SU-DHL-6 (cell line): ENCODE data around the gene TNIK.
"Not testable (repeated sequence)": the region's sequence is repeated elsewhere in the genome, so short reads cannot be mapped to it uniquely, and the experiment has no call there.

Experiments
- H2AFZ ChIP-seq: fragments of 200-600 bp; sonication (generic); 2 replicates; pipeline ENCODE4 v1.6.1; 2014; ENCODE audit warnings: low read depth, mild to moderate bottlenecking, moderate library complexity, mixed read lengths, antibody characterized with exemption, low read length; ENCODE audit not compliant: severe bottlenecking
- H3F3A ChIP-seq: fragments of 200-600 bp; shearing (Covaris generic); 2 replicates; pipeline ENCODE4 v1.6.0; 2016; ENCODE audit warnings: antibody characterized with exemption, mild to moderate bottlenecking; ENCODE audit not compliant: insufficient read depth
- H3K27ac ChIP-seq: fragments of 200-600 bp; sonication (generic); 2 replicates; pipeline ENCODE4 v1.5.1; 2016; ENCODE audit warnings: low read depth, mild to moderate bottlenecking, low read length, moderate library complexity, mixed read lengths
- H3K27me3 ChIP-seq: fragments of 200-600 bp; sonication (generic), shearing (Covaris generic); 2 replicates; pipeline ENCODE4 v1.6.0; 2014; ENCODE audit warnings: mild to moderate bottlenecking, low read length
- H3K36me3 ChIP-seq: fragments of 200-600 bp; sonication (generic); 2 replicates; pipeline ENCODE4 v1.6.1; 2014; ENCODE audit warnings: mild to moderate bottlenecking, low read length, mixed read lengths
- H3K4me2 ChIP-seq: fragments of 300-600, 200-600 bp; shearing (Covaris generic), sonication (generic); 2 replicates; pipeline ENCODE4 v1.6.0; 2014; ENCODE audit warnings: low read length, low read depth, mild to moderate bottlenecking; ENCODE audit not compliant: poor library complexity, severe bottlenecking
- H3K4me3 ChIP-seq: fragments of 200-600 bp; sonication (generic); 2 replicates; pipeline ENCODE4 v1.5.1; 2014; ENCODE audit warnings: antibody characterized with exemption, low read length, mild to moderate bottlenecking, mixed read lengths; ENCODE audit not compliant: insufficient read depth, poor library complexity, severe bottlenecking
- H3K79me2 ChIP-seq: fragments of 200-600 bp; sonication (generic); 2 replicates; pipeline ENCODE4 v1.6.1; 2014; ENCODE audit warnings: mild to moderate bottlenecking, low read length, moderate library complexity; ENCODE audit not compliant: insufficient read depth
- H3K9ac ChIP-seq: fragments of 200-600 bp; sonication (generic); 2 replicates; pipeline ENCODE4 v1.7.0; 2014; ENCODE audit warnings: mild to moderate bottlenecking, low read length
- H3K9me2 ChIP-seq: fragments of 200-600 bp; sonication (generic); replicated peaks from 2 replicates; pipeline ENCODE4 v1.6.1; 2014; ENCODE audit warnings: low read length; ENCODE audit not compliant: insufficient read depth
- H3K9me3 ChIP-seq: fragments of 200-600 bp; sonication (generic); 2 replicates; pipeline ENCODE4 v1.6.1; 2014; ENCODE audit warnings: low read length, mixed read lengths; ENCODE audit not compliant: insufficient read depth
- H4K20me1 ChIP-seq: fragments of 200-600 bp; sonication (generic); 2 replicates; pipeline ENCODE4 v1.6.1; 2014; ENCODE audit warnings: low read depth, mild to moderate bottlenecking, antibody characterized with exemption, low read length, moderate library complexity, mixed read lengths
- CTCF ChIP-seq: fragments of 200-600 bp; sonication (generic); IDR thresholded peaks from one replicate; pipeline ENCODE4 v1.5.1; 2017; ENCODE audit warnings: antibody characterized with exemption, mild to moderate bottlenecking, low read length, moderate library complexity; ENCODE audit not compliant: insufficient read depth, poor library complexity, severe bottlenecking
- EZH2phosphoT487 ChIP-seq: fragments of 200-600 bp; sonication (generic), shearing (Covaris generic); conservative IDR thresholded peaks from 2 replicates; pipeline ENCODE4 v1.6.1; 2018; ENCODE audit warnings: mild to moderate bottlenecking, antibody characterized with exemption, low read length, moderate library complexity, mixed read lengths

Gene TNIK

GRCh38 chr3:171118993-171119392, 341.2 kb downstream of the TNIK start:
- not testable (repeated sequence) for H3K4me3 ChIP-seq, H4K20me1 ChIP-seq, H3K79me2 ChIP-seq, H3K27ac ChIP-seq, H3K9ac ChIP-seq, H3K9me2 ChIP-seq, H3F3A ChIP-seq, H3K27me3 ChIP-seq, H2AFZ ChIP-seq, H3K4me2 ChIP-seq, H3K9me3 ChIP-seq, H3K36me3 ChIP-seq

- H2AFZ ChIP-seq: no peak overlapping the region
- H3F3A ChIP-seq: no peaks in the 10 kb centered on the region
- no peak overlapping the region for H3K27ac ChIP-seq
- H3K9me2 ChIP-seq: no peaks in the 10 kb centered on the region; the same call in 1 of the 2 replicates
- H3K9me3 ChIP-seq: no peaks in the 10 kb centered on the region
- no peak for TF ChIP-seq CTCF
- H3K4me3 ChIP-seq: no peak overlapping the region
- H3K4me2 ChIP-seq: no peak overlapping the region
- H3K27me3 ChIP-seq: no peaks in the 10 kb centered on the region
- no peak overlapping the region for H3K9ac ChIP-seq
- H3K79me2 ChIP-seq: no peaks in the 10 kb centered on the region
- no peaks in the 10 kb centered on the region for H3K36me3 ChIP-seq
- H4K20me1 ChIP-seq: no peaks in the 10 kb centered on the region
These were observed 343.3 kb downstream of the TNIK start for GRCh38 chr3:171116824-171117395.

- H3K9me3 ChIP-seq: no peaks in the 10 kb centered on the region
- H3K79me2 ChIP-seq: no peaks in the 10 kb centered on the region
- TF ChIP-seq CTCF (no peak), EZH2phosphoT487 (no peak)
- no peaks in the 10 kb centered on the region for H3K36me3 ChIP-seq
- no peak overlapping the region for H3K9ac ChIP-seq
- no peak overlapping the region for H3K4me3 ChIP-seq
- H3K27ac ChIP-seq: no peak overlapping the region
- no peaks in the 10 kb centered on the region; the same call in 1 of the 2 replicates for H3K9me2 ChIP-seq
- no peaks in the 10 kb centered on the region for H4K20me1 ChIP-seq
- H3K27me3 ChIP-seq: no peaks in the 10 kb centered on the region
- no peak overlapping the region for H3K4me2 ChIP-seq
- H3F3A ChIP-seq: no peaks in the 10 kb centered on the region
- H2AFZ ChIP-seq: no peak overlapping the region
These were observed 343.8 kb downstream of the TNIK start for GRCh38 chr3:171116365-171116764.

GRCh38 chr3:171115667-171116066, 344.5 kb downstream of the TNIK start:
- Histone ChIP-seq H3K79me2 (no peaks in the 10 kb centered on the region), H3K36me3 (no peaks in the 10 kb centered on the region), H3K9me3 (no peaks in the 10 kb centered on the region), H4K20me1 (no peaks in the 10 kb centered on the region), H3K4me3 (no peak overlapping the region), H3K9ac (no peak overlapping the region), H3K9me2 (no peaks in the 10 kb centered on the region; the same call in 1 of the 2 replicates), H3K27me3 (no peaks in the 10 kb centered on the region), H2AFZ (no peak overlapping the region), H3K4me2 (no peak overlapping the region), H3F3A (no peaks in the 10 kb centered on the region), H3K27ac (no peak overlapping the region)
- no peak for TF ChIP-seq CTCF
- no peak for TF ChIP-seq EZH2phosphoT487
